Measurements from ENCODE around the gene CACNA1D. TPM values are rescaled to one million over a fixed set of nuclear protein-coding genes. Genes with fewer than 3 reads are reported as not detected.

Gene CACNA1D
- total RNA-seq, 4 donors from 2014 or later: 12.7 to 98.9 (median 25.0) TPM

- H3K4me3 ChIP-seq: no peak overlapping the region
- H3K27me3 ChIP-seq: no peaks in the 10 kb centered on the region
- no peaks in the 10 kb centered on the region for H3K4me1 ChIP-seq
- no peak for TF ChIP-seq POLR2AphosphoS5 (IDR thresholded peaks at IDR 0.05)
- TF ChIP-seq CTCF (IDR thresholded peaks at IDR 0.05): no peak
- TF ChIP-seq POLR2A (IDR thresholded peaks at IDR 0.05): no peak
- no peak for TF ChIP-seq EP300 (IDR thresholded peaks at IDR 0.05; ENCODE audit: low read depth)
- no peaks in the 10 kb centered on the region for H3K36me3 ChIP-seq
- intact Hi-C loops (cut with DNase I; ENCODE audit: low total_unique reads): no loop called here
- 96% methylated on average over 8 of the region's 8 CpGs; no CpG with 5 or more reads in 1 of the 2 donors for WGBS, 2 donors (ENCODE audit: low coverage in 1 of 2)
- in situ Hi-C loops (cut with MboI; ENCODE audit: low pct_ligation_motif_present in 1 of 4, low pct_unique_long_range_greater_than_20kb in 1 of 4, low sequenced_read_pairs in 3 of 4): no loop called here
- no peaks in the 10 kb centered on the region for H3K9me3 ChIP-seq
- no peak overlapping the region for H3K27ac ChIP-seq
- DNase-seq: no peak
These were observed 96.2 kb downstream of the CACNA1D start for GRCh38 chr3:53590606-53591005.

DNA sequence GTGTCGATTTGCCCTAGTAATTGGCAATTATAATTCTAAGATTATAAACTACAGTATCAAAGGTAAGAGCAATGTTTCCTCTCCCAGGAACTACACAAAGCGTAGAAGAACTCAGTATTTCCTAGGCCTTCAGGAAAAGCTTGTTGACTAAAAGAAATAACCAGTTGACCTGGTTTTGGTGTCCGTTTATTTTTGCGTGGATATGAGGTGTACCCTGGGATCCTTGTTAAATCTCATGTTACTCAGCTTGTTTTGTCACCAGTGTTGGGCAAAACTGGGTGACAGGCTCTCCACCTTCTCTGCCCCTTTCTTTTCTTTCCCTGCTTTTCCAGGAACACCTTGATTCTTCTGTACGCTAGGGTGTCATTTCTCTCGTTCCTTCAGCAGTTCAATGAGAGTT lies 97.2 kb downstream of the CACNA1D start:
- TF ChIP-seq POLR2A (IDR thresholded peaks at IDR 0.05) (no peak), CTCF (IDR thresholded peaks at IDR 0.05) (no peak), POLR2AphosphoS5 (IDR thresholded peaks at IDR 0.05) (no peak), EP300 (IDR thresholded peaks at IDR 0.05; ENCODE audit: low read depth) (no peak)
- no peak for DNase-seq
- Histone ChIP-seq H3K4me3 (no peak overlapping the region), H3K36me3 (no peaks in the 10 kb centered on the region), H3K27ac (no peak overlapping the region), H3K9me3 (no peaks in the 10 kb centered on the region), H3K27me3 (no peaks in the 10 kb centered on the region), H3K4me1 (no peaks in the 10 kb centered on the region)
- intact Hi-C loops (cut with DNase I; ENCODE audit: low total_unique reads) (no loop called here), in situ Hi-C loops (cut with MboI; ENCODE audit: low pct_ligation_motif_present in 1 of 4, low pct_unique_long_range_greater_than_20kb in 1 of 4, low sequenced_read_pairs in 3 of 4) (no loop called here)
- WGBS, 2 donors (ENCODE audit: low coverage in 1 of 2): 92 to 97% methylated on average over 6 of the region's 6 CpGs

- in situ Hi-C loops (cut with MboI; ENCODE audit: low pct_ligation_motif_present in 1 of 4, low pct_unique_long_range_greater_than_20kb in 1 of 4, low sequenced_read_pairs in 3 of 4): no loop called here
- no peak for DNase-seq
- 83 to 84% methylated on average over 7 of the region's 7 CpGs for WGBS, 2 donors (ENCODE audit: low coverage in 1 of 2)
- H3K9me3 ChIP-seq: no peaks in the 10 kb centered on the region
- H3K27ac ChIP-seq: no peak overlapping the region
- no peaks in the 10 kb centered on the region for H3K4me1 ChIP-seq
- TF ChIP-seq EP300 (IDR thresholded peaks at IDR 0.05; ENCODE audit: low read depth): no peak
- no peak for TF ChIP-seq POLR2A (IDR thresholded peaks at IDR 0.05)
- no peak for TF ChIP-seq CTCF (IDR thresholded peaks at IDR 0.05)
- TF ChIP-seq POLR2AphosphoS5 (IDR thresholded peaks at IDR 0.05): no peak
- H3K27me3 ChIP-seq: no peaks in the 10 kb centered on the region
- no peaks in the 10 kb centered on the region for H3K36me3 ChIP-seq
- intact Hi-C loops (cut with DNase I; ENCODE audit: low total_unique reads): no loop called here
- H3K4me3 ChIP-seq: no peak overlapping the region
These were observed 98.5 kb downstream of the CACNA1D start for GRCh38 chr3:53592862-53593261.

GRCh38 chr3:53593611-53594010 lies 99.2 kb downstream of the CACNA1D start:
- H3K27me3 ChIP-seq: no peaks in the 10 kb centered on the region
- H3K27ac ChIP-seq: no peak overlapping the region
- TF ChIP-seq POLR2AphosphoS5 (IDR thresholded peaks at IDR 0.05) (no peak), EP300 (IDR thresholded peaks at IDR 0.05; ENCODE audit: low read depth) (no peak), CTCF (IDR thresholded peaks at IDR 0.05) (no peak), POLR2A (IDR thresholded peaks at IDR 0.05) (no peak)
- no peaks in the 10 kb centered on the region for H3K36me3 ChIP-seq
- H3K4me3 ChIP-seq: no peak overlapping the region
- DNase-seq: no peak
- no peaks in the 10 kb centered on the region for H3K9me3 ChIP-seq
- intact Hi-C loops (cut with DNase I; ENCODE audit: low total_unique reads) (no loop called here), in situ Hi-C loops (cut with MboI; ENCODE audit: low pct_ligation_motif_present in 1 of 4, low pct_unique_long_range_greater_than_20kb in 1 of 4, low sequenced_read_pairs in 3 of 4) (no loop called here)
- 70 to 76% methylated on average over 3 to 4 of the region's 4 CpGs for WGBS, 2 donors (ENCODE audit: low coverage in 1 of 2)
- H3K4me1 ChIP-seq: no peaks in the 10 kb centered on the region
